ENCODE measurements around the gene TMPRSS6.

The TMPRSS6 gene

DNA sequence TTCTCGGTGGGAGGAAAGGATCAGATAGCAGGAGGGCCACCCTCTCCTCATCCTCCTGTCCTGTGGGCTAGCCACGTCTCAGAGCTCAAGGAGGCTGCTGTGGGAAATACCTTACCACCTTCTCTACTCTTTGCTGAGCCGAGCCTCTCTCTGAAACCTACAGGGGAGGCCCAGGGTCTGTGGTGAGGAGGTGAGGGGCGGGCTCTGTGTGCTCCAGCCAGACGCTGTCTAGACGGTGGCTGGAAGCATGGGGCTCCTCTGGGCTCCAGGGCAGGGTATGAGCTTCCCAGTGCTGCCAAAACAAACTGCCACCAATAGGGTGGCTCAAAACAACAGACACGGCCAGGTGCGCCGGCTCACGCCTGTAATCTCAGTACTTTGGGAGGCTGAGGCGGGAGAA, 5.5 kb upstream of the TMPRSS6 start:
- DNase-seq, result no peak

DNA sequence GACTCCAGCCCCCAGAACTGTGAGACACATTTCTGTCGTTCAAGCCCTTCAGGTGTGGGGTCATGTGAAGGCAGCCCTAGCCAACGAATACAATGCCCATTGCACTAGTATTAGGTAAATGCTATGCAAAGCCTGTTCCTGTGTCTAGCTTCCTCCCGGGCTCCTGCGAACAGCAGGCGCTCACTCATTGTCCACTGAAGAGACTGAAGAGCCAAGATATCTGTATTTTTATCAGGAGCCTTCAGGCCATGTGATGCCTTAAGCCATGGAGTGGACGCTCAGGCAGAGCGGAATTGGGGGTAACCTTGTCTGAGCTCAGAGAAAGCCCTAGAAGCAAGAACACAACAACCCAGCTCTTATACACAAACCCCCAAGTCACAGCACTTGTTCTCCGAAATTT, 4.2 kb upstream of the TMPRSS6 start:
- no peak for DNase-seq

DNA sequence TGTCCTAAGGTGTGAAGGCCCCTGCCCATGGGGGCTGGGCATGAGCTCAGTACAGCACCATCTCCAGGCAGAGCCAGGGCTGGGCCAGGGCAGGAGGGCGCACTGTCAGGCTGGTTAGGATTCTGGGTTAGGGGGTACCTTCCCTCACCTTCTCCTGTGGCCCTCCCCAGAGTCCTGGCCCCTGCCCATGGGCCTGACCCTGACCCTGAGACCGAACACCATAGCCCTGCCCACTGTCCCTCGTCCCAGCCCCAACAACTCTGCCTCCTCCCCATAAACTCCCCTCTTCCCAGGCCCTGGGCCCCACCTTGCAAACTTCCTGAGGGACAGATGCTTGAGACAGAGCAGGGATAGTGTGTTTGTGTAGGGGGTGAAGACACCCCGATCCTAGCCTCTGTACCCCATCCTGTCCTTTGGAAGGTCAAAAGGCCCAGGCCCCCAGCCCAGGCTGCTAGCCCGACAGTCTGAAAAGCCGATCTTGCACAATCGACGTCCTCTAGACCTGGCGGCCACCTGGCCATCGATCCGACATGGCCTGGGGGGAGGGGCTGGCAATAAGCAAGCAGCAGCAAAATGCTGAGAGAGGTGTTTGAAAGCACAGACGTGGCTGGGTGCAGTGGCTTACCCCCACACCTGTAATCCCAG, 2.7 kb upstream of the TMPRSS6 start:
- DNase-seq, result no peak

DNA sequence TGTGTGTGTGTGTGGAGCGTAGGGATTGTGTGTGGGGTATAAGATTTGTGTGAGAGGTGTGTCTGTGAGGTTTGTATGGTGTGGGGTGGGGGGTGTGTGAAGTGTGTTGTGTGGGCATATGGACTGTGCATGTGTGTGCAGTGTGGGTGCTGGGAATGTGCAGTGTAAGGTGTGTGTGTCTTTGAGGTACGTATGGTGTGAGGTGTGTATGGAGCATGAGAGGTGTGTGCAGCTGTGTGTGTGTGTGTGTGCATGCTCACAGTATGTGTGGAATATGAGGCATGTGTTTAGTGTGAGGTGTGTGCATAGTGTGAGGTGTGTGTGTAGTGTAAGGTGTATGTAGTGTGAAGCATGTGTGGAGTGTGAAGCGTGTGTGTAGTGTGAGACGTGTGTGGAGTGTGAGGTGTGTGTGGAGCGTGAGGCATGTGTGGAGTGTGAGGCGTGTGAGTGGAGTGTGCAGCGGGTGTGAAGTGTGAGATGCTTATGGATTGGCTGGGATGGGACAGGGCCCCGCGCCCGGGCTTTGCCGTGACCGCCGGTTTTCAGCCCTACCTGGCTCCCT, 1.7 kb upstream of the TMPRSS6 start:
- no peak for DNase-seq

DNA sequence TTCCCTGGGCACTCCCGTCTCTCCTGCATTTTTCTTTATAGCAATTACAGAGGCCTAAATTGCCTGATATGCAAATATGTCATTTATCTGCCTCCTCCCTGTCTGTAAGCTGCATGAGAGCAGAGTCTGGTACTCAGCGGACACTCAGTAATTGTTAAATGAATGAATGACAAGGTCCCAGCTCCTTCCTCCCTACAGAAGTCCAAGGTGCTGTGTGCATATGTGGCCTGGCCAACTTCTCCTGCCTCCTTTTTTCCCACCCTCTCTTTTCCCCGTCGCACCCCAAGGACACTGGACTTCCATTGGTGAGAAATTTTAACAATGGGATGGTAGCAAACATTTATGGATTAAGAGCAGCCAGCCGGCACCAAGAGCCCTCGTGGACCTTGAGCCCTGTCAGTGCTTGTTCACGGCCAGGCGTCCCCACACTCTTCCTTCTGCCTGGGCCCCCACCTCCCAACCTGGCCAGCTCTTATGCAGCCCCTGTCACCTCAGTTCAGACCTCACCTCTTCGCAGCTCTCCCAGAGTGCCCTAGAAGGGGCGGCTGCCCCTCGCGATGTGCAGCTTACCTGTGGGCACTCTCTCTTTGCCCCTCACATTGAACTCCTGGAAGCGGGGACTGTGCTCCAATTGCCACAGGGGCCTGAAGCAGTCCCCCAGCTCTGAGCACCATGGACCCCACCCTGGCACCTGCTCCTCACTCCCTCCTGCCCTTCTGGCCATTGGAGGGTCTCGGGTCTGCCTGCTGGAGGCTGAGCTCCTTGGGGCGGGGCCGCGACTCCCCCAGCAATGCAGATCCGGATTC, 1.5 kb downstream of the TMPRSS6 start:
- no peak for DNase-seq

DNA sequence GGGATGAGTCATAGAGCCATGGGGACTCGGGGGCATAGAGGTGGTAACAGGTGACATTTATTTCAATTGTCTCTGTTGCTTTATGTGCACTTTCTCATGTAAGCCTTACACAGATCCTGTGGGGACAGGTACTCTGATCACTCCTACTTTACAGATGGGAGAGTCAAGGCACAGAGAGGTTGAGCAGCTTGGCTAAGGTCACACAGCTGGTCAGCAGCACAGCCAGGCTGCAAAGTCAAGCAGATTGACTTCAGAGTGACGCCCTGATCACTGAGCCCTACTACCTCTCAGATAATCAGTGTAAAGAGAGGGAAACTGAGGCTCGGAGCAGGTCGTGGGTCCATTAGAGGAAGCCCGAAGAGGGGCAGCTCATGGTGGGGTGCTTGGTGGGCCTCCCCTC, 3.5 kb downstream of the TMPRSS6 start:
- no peak for DNase-seq

DNA sequence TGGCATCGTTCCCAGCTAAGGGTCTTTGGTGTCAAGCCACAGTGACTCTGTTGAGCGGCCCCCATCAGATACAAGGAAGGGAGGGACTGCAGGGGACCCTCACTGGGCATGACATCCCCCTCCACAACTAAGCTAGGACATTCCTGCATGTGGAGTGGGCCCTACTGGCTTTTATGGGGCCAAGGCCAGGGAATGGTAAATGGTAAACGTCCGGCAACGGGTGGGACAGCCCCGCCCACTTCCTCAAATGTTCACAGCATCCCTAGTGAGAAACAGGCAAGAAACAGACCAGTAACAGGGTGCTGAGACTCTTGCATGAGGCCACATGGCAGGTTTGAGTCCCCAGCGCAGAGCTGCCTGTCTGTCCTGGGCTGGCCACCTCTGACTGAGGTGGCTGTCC, 4.4 kb downstream of the TMPRSS6 start:
- DNase-seq, result no peak

DNA sequence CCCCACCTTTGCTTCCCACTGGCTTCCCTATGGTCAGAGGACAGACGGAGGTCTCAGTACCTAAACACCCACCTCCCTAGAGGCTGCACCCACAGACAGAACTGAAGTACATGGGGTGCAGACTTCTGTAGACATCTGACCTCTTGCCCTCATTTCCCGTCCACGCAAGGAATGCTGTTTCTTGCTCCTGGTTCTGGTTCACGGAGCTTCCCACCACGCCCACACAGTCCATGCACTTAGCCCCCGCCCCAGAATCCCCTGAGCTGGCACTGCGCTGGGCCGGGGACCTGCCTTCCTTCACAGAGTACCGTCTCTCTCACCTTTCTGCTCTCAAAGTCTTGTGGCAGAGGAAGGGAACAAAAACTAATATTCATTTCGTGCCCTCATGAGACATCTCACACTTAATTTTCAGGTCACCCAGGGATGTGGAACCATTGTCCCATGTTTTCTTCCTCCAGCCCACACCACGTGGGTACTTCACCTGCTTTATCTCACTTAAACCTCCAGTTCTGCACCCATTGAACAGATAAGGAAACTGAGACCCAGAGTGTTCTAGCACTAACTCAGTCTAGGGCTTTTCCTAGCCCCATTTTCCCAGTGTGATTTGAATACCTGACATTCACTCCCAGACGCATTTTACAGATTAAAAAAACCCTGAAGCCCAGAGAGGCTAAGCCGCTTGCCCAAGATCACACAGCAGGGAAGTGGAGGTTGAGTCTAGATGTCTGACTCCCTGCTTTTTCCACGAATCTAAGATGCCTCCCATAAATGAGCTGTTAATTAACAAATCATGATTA, 5.7 kb downstream of the TMPRSS6 start:
- DNase-seq, result no peak

DNA sequence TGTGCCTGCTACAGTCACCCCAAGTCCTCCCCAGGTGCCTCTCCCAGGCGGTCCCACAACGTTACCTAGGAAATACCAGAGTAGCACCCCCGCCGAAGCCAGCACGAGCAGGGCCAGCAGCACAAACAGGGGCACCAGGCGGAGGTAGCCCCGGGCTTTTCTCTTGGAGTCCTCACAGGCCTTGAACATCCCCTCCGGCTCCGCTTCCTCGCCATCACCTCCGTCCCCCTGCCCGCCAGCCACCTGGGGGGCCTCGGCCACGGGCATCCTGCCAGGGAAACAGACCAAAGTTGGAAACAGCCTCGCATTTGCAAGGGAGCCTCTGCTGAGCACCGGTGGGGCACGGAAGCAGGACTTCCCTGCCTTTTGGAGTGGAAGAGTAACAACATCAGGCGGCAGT, 6.4 kb downstream of the TMPRSS6 start:
- no peak for DNase-seq

DNA sequence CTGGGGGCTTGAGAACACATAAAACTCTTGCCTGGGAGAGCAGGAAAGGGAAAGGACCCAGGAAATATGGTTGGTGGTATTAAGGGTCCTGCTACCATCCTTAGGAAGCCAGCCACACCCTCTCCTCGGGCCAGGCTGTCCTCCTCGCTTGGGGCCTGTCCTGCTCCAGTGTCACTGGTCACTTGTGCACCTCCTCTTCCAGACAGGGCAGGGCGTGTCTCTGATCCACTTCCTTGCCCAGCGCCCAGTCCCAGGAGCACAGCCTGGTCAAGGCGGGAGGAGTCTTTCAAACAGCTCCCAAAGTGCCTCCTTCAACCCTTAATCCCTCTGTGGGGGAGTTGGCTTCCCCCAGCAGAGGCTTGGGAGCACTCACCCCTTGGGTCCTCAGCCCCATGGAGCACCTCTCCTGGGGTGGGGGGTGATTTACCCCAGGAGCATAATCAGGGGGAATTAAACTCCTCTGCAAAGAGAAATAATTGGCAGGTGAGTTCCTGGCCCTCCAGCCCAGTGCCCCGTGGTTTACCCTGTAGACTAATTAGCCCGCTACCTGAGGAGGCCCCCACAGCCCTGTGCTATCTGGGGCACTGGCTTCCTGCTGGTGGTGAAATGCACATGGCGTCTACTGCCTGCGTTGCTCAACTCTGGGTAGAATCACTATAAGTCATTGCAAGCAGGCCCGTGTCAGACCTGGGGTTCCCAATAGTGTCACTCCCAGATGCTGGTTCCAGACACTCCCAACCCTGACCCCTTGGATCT, 8.0 kb downstream of the TMPRSS6 start:
- DNase-seq, result no peak

DNA sequence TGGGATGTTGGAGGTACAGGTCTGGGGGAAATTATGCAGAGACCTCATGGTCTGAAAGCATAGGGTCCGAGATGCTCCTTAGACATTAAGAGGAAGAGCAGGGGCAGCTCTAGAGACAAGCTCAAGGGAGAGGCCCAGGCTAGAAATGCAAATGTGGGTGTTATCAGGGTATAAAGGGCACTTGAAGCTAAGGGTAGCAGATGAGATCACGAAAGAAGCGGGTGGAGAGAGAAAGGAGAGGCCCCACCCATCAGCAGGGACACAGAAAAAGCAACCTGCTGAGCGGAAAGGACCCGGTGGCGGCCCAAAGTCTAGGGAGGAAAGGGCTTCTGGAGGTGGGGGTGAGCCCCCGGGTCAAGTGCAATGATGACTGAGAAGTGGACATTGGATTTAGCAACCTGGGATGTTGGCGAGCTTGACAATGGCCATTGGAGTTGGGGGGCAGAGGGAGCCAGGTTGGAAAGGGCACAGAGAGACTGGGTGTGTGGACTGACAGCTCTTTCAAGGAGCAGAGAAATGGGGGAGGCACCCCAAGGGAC, 8.9 kb downstream of the TMPRSS6 start:
- DNase-seq, result no peak

DNA sequence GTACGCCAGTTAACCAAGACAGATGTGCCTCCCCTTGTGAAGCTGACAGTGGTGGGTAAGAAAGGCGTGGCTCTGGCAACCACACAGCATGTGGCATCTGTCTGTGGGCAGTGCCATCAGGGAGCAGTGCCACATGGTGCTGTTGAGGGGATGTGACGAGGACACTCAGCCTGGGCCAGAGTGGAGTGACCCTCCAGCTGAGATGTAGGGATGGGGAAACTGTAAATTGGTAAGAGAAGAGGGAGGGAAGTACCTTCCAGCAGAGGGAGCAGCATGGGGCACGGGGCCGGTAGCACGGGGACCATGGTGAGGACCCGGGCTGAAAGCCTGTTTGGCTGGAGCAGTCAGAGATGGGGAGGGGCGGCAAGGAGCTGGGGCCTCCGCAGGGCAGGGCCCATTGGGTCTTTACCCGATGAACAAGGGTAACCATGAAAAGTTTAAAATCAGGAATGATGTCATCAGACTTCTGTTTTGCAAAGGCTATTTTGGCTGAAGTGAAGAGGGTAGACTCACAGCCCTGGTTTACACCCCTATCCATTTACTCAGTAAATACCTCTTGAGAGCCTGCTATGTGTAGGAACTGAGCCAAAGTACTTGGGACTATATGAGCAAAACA, 10.4 kb downstream of the TMPRSS6 start:
- no peak for DNase-seq

DNA sequence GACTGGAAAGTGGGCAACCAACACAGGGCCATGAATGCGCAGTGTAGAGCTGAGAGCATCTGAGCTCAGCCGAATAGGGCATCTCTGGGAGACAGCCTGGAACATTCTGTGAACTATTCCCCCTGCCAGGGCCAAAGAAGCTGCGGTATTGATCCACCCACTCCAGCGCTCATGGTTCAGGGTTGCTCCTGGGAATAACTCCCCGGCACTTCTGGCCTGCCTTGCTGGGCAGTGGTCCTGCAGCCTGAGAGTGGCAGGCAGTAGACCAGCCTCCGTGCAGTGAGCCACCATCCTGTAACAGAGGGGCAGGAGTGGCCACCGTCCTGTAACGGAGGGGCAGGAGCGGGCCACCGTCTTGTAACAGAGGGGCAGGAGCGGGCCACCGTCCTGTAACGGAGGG, 12.2 kb downstream of the TMPRSS6 start:
- DNase-seq, result no peak

DNA sequence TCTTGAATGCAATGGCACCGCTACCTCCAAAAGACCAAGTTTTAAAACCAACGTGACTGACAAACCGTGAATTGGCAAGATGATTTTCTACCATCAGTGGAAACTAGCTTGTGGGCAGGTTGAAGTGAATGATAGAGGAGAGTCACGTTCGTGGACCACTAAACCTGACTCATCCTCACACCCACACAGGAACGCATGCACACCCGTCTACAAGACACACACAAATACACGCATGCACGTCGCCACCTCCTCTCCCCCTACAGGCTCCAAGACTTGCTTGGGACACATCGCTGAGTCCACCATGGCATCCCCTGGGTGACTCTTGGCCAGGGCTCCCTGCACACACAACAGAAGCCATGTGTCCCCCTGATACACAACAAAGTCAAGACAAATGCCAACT, 14.4 kb downstream of the TMPRSS6 start:
- no peak for DNase-seq

DNA sequence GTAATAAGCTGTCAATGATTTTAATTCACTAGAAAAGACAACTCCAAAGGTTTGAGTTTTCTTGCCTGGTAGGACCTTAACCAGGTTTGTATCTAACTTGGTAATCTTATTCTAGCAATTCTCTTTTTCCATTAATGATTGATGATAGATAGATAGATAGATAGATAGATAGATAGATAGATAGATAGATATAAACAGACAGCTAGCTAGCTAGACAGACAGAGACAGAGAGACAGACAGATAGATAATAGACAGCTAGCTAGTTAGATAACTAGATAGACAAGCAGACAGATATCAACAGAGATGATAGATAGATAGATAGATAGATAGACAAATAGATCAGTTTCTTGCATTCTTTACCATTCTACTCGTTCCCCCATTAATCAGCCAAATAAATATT, 15.3 kb downstream of the TMPRSS6 start:
- no peak for DNase-seq

DNA sequence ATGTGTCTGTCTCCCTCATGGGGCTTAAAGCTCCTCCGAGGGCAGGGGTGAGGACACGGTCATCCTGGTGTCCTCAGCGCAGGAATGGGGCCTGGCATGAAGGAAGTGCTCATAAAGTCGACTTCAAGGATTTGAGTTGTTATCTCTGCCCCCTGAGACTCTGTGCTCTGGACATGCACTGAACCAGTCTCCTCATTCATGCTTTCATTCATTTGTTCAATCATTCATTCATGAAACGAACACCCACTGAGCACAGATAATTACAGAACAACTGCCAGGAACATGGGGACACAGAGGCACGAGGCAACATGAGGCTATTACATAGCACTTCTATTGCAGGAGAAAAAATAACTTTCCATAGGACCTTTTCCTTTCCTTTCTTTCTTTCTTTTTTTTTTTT, 16.5 kb downstream of the TMPRSS6 start:
- no peak for DNase-seq

DNA sequence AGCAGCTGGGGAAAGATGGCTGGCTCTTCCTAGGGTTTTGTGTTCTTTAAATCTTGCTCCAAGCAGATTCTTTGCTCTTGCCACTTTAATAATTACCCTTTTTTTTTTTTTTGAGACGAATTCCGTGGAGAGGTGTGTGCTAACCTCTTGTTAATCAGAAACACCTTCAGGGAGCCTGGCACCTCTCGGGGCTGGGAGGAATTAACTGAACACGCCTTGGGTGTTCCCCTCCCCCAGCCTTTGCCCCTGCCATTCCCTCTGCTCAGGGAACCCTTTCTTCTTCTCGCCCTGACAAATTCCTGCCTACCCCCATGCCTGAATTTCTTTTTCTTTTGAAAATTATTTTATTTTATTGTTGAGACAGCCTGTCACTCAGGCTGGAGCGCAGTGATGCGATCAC, 17.5 kb downstream of the TMPRSS6 start:
- no peak for DNase-seq

DNA sequence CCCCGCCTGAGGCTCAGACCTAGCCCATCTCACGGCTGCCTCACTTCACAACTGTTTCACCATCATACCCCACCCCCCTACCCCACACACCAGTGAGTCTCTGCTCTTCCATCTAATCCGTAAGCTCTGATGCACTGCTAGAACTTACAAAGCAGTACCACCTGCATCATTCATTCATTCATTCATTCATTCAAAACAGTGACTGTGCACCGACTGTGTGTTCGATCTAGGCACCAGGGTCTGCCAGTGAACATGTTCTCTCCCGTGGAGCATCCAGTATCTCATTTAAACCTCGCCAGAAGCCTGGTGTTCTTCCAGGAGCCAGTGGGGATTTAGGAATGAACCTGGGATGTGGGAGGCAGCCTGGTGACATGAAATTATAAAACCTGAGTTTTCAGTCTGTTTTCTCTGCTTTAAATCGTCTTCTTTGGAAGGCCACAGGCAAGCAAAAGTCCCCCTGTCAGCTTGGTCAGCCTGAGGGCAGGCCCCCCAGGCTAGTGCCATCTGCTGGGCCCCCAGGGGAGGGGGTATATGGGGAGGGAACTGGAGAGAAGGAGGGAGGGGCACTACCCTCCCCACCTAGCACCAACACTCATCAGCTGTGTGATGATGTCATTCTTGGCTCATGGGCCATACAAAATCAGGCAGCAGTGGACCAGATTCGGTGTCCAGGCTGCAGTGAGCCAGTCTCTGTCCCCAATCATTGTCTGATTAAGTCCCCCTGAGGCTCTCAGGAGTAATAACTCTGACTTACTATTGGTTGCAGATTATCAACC, 18.4 kb downstream of the TMPRSS6 start:
- no peak for DNase-seq

DNA sequence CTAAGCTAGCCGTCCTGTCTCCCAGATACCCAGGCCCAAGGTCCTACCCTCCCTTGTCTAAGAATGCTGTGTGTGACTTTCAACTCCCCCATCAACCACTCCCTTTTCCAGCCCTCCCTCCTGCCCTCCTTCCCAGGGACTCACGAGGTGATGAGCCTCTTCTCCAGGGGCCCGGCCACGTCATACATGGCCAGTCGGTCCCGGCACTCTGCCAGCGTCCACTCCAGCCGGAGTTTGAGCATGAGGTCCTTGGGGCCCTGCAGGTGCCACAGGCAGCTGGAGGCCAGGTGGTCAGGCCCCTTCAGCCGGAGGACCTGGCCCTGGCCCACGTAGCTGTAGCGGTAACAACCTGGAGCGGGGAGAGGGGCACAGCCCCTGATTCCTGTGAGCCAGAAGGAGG, 20.1 kb downstream of the TMPRSS6 start:
- no peak for DNase-seq

DNA sequence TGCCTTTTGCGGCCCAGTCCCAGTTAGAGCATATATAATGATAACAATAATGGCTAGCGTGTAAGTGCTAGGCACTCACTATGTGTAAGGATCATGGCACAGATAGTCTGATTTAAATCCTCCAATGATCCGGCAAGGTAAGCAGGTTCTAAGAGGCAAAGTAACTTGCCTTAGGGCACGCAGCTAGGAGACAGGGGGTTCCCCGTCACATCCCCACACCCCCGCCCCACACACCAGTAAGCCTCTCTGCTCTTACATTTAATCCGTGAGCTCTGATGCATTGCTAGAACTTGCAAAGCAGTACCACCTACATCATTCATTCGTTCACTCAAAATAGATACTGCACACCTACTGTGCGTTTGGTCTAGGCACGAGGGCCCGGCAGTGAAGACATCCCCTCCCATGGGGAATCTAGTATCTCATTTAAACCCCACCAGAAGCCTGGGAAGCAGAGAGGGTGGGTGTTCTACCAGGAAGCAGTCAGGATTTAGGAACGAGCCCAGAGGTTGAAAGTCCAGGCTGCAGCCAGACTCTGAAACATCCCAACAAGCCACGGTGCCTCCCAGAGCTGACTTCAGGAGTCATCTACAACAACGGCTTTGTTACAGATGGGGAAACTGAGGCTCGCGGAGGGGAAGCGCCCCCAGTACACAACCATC, 20.6 kb downstream of the TMPRSS6 start:
- DNase-seq, result no peak
